HepG2 (cell line): Measurements from ENCODE around the gene PTH2. TPM values are rescaled to one million over a fixed set of nuclear protein-coding genes. Genes with fewer than 3 reads are reported as not detected.

Source experiments
- ATAC-seq: fragments of 200-7000 bp; cut with Tn5 transposase; 3 replicates; pipeline ENCODE4 v1.9.1; 2020; ENCODE audit warnings: mild to moderate bottlenecking, moderate library complexity
- BruUV-seq: library from RNA; stranded (reverse); fragments of 400-500 nt; replicated peaks from 2 replicates; lab custom pipeline; 2021; lab: Mats Ljungman, UMichigan
- CTCF ChIA-PET: fragments of 300-600 bp; formaldehyde crosslinking; extraction: SDS; loops from one replicate; lab custom pipeline; 2021; ENCODE audit warnings: low total read pairs, inconsistent platforms, low intra/inter-chr PET ratio; lab: Yijun Ruan, JAX
- POLR2A ChIA-PET: fragments of 350-600 bp; sonication (Branson Sonifier 250); formaldehyde crosslinking; loops from one replicate; lab custom pipeline; 2020; ENCODE audit warnings: antibody characterized with exemption, inconsistent platforms; lab: Yijun Ruan, JAX
- DNase-seq: peaks from one replicate; pipeline ENCODE4 v3.0.0-alpha.2; 2015; ENCODE audit warnings: low spot score
- FAIRE-seq: peaks from 3 replicates; lab custom pipeline; 2011; peaks lifted over from hg19 to GRCh38; lab: Jason Lieb, UNC
- H2AFZ ChIP-seq: one replicate; pipeline ENCODE4 v1.6.1; 2011; ENCODE audit warnings: low read length, inconsistent platforms
- H3K27ac ChIP-seq: fragments of 300-600 bp; 3 replicates; pipeline ENCODE4 v1.8.0; 2011; ENCODE audit warnings: mixed run types, mild to moderate bottlenecking, mixed read lengths, low read length, inconsistent platforms; ENCODE audit not compliant: insufficient read depth; ENCODE audit errors: extremely low read length
- H3K27me3 ChIP-seq, 2 experiments: fragments of 200-600 bp in 1 of 2; 2 replicates in 1 of 2; 3 replicates in 1 of 2; pipeline versions ENCODE4 v1.6.0 to v1.8.0; 2011; ENCODE audit warnings: low read length in 2 of 2, mild to moderate bottlenecking in 2 of 2, moderate library complexity in 2 of 2, inconsistent platforms in 1 of 2; ENCODE audit not compliant: insufficient read depth in 2 of 2, control insufficient read depth in 1 of 2
- H3K36me3 ChIP-seq, 2 experiments: fragments of 200-600 bp in 1 of 2; replicated peaks in 1 of 2; 2 replicates in 1 of 2; 3 replicates in 1 of 2; pipeline versions ENCODE4 v1.5.1 to v1.8.0; 2011; ENCODE audit warnings: low read length in 2 of 2, inconsistent platforms in 1 of 2; ENCODE audit not compliant: insufficient read depth in 2 of 2, control insufficient read depth in 1 of 2
- H3K4me1 ChIP-seq: 2 replicates; pipeline ENCODE4 v1.5.1; 2012; ENCODE audit warnings: low read length, inconsistent platforms; ENCODE audit not compliant: insufficient read depth
- H3K4me2 ChIP-seq: 2 replicates; pipeline ENCODE4 v1.6.0; 2011; ENCODE audit warnings: low read depth, low read length, inconsistent platforms
- H3K4me3 ChIP-seq, 3 experiments: fragments of 200-600 bp in 1 of 3; sonication (generic), shearing (Covaris generic) in 1 of 3; replicated peaks in 1 of 3; 2 replicates each; pipeline ENCODE4 v1.5.1; 2011 to 2016; ENCODE audit warnings: low read length in 3 of 3, inconsistent platforms in 2 of 3, low read depth in 2 of 3, mild to moderate bottlenecking in 2 of 3, control low read depth in 1 of 3, mixed read lengths in 1 of 3; ENCODE audit not compliant: insufficient read depth in 1 of 3
- H3K79me2 ChIP-seq: one replicate; pipeline ENCODE4 v1.6.1; 2011; ENCODE audit warnings: low read length, inconsistent platforms; ENCODE audit not compliant: insufficient read depth
- H3K9ac ChIP-seq: 2 replicates; pipeline ENCODE4 v1.6.0; 2011; ENCODE audit warnings: mild to moderate bottlenecking, low read depth, low read length, inconsistent platforms; ENCODE audit not compliant: insufficient read depth
- H3K9me3 ChIP-seq: 2 replicates; pipeline ENCODE4 v1.5.1; 2012; ENCODE audit warnings: mild to moderate bottlenecking, low read length
- H4K20me1 ChIP-seq: 2 replicates; pipeline ENCODE4 v1.6.0; 2011; ENCODE audit warnings: inconsistent platforms, mild to moderate bottlenecking, low read length, moderate library complexity; ENCODE audit not compliant: insufficient read depth
- FOXJ3 ChIP-seq: sonication (generic); formaldehyde crosslinking; IDR thresholded peaks from 2 replicates; pipeline ENCODE4 v1.4.0; 2020; ENCODE audit warnings: missing genetic modification reagents, mild to moderate bottlenecking, borderline replicate concordance
- FOXP4 ChIP-seq: sonication (generic); formaldehyde crosslinking; IDR thresholded peaks from 2 replicates; pipeline ENCODE4 v1.4.0; 2020; ENCODE audit warnings: missing genetic modification reagents
- GZF1 ChIP-seq: sonication (generic); formaldehyde crosslinking; IDR thresholded peaks from 2 replicates; pipeline ENCODE4 v1.5.1; 2020; ENCODE audit warnings: mild to moderate bottlenecking, missing genetic modification reagents
- IKZF1 ChIP-seq: fragments of 450-650 bp; IDR thresholded peaks from 2 replicates; pipeline ENCODE4 v1.7.1; 2016
- MAFG ChIP-seq: sonication (generic); formaldehyde crosslinking; IDR thresholded peaks from 2 replicates; pipeline ENCODE4 v1.5.1; 2020; ENCODE audit warnings: mild to moderate bottlenecking, missing genetic modification reagents
- NCOA5 ChIP-seq: sonication (generic); formaldehyde crosslinking; IDR thresholded peaks from 2 replicates; pipeline ENCODE4 v1.4.0; 2020; ENCODE audit warnings: missing genetic modification reagents
- ZBTB3 ChIP-seq: sonication (generic); formaldehyde crosslinking; IDR thresholded peaks from 2 replicates; pipeline ENCODE4 v1.4.0; 2020; ENCODE audit warnings: low read depth, mild to moderate bottlenecking, moderate library complexity, missing genetic modification reagents, borderline replicate concordance
- ZNF205 ChIP-seq: IDR thresholded peaks from 2 replicates; pipeline ENCODE4 v1.6.1; 2018; ENCODE audit warnings: missing biosample characterization, missing genetic modification reagents
- ZNF383 ChIP-seq: sonication (generic); formaldehyde crosslinking; IDR thresholded peaks from 2 replicates; pipeline ENCODE4 v1.4.0; 2020; ENCODE audit warnings: missing genetic modification reagents, mild to moderate bottlenecking, borderline replicate concordance
- ZNF652 ChIP-seq: IDR thresholded peaks from 2 replicates; pipeline ENCODE4 v1.6.1; 2016; ENCODE audit warnings: low read depth, borderline replicate concordance
- ZNF766 ChIP-seq: sonication (generic); formaldehyde crosslinking; IDR thresholded peaks from 2 replicates; pipeline ENCODE4 v1.5.0; 2020; ENCODE audit warnings: missing genetic modification reagents, borderline replicate concordance
- WGBS: methylation state at CpG from one replicate; pipeline ENCODE4 v1.1.6; 2017; ENCODE audit warnings: low lambda C conversion rate; 5-methylcytosine and 5-hydroxymethylcytosine counted together
- in situ Hi-C: cut with HindIII; loops from 2 replicates; pipeline ENCODE4 v1.10.0; 2017; ENCODE audit warnings: low pct_unique_long_range_greater_than_20kb; ENCODE audit not compliant: extremely low pct_ligation_motif_present
- intact Hi-C: fragments of 100-400 bp; cut with micrococcal nuclease; formaldehyde crosslinking; loops from one replicate; pipeline ENCODE4 v1.10.0; 2022; ENCODE audit not compliant: unreplicated experiment
- polyA plus RNA-seq, 8 experiments: library from polyadenylated mRNA; depleted of rRNA in 3 of 8; stranded (reverse) in 7 of 8; unstranded in 1 of 8; fragments of >200 nt; fragmentation: Illumina TruSeq in 4 of 8; extraction: Trizol in 4 of 8; gene quantifications; 2 replicates each; pipeline versions ENCODE4 v1.2.1 to v1.2.3, GENCODE V29; 2011 to 2016; ENCODE audit warnings: low read depth in 4 of 8, missing spikeins in 1 of 8, mixed read lengths in 1 of 8; ENCODE audit not compliant: insufficient read depth in 1 of 8
- total RNA-seq, 5 experiments: library from RNA; depleted of rRNA; stranded (reverse); fragments of >200 nt; fragmentation: Illumina TruSeq; extraction: Trizol; gene quantifications; 2 replicates each; pipeline ENCODE4 v1.2.3, GENCODE V29; 2016; ENCODE audit warnings: low read depth in 1 of 5
- TF ChIP-seq, protein P1 (sequence below): sonication (generic); formaldehyde crosslinking; IDR thresholded peaks from 2 replicates; pipeline ENCODE4 v1.4.0; 2020; ENCODE audit warnings: mild to moderate bottlenecking, missing genetic modification reagents
- TF ChIP-seq, protein P2 (sequence below): IDR thresholded peaks from 2 replicates; pipeline ENCODE4 v1.6.1; 2016; ENCODE audit warnings: missing biosample characterization, missing genetic modification reagents, low read depth
- TF ChIP-seq, protein P3 (sequence below): sonication (generic); formaldehyde crosslinking; IDR thresholded peaks from 2 replicates; pipeline ENCODE4 v1.9.0; 2021; ENCODE audit warnings: missing genetic modification reagents, borderline replicate concordance

PTH2 gene
- total and polyA plus RNA-seq, 2 of the 13 experiments (the other 11 are each of a cell fraction or from before 2014, with no cell fraction given), result not detected

DNA sequence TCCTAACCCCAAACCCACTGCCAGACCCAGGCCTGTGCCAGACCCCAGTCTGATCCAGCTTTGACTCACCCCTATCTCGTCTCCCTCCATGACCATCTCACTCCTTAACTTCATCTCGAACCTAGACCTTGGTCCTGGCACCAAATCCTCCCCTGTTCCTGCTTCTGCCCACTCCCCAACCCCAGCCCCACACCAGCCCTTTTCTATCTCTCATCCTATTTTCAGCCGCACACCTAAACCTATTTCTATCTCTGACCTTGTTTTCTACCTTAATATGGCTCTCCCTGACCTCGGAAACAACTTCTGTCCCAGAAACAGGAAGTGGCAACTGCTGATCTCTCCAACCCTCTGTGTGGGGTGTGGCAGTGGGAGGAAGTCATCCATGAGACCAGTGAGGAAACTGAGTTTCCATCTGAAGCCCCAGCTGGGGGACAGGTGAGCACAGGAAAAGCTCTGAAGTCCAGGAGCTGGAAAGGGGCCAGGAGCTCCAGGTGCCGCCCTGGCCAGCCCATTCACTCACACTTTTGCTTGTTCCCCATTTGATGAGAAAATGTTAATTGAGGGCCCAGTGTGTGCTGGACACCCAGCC lies 13.7 kb downstream of the PTH2 start (continued):
- TF ChIP-seq ZNF205, result no peak
- TF ChIP-seq IKZF1, result no peak
- TF ChIP-seq ZBTB3, result no peak
- TF ChIP-seq FOXJ3 (CRISPR knock-in tag), result no peak
- TF ChIP-seq MAFG (CRISPR knock-in tag), result no peak
- TF ChIP-seq, protein P1, sequence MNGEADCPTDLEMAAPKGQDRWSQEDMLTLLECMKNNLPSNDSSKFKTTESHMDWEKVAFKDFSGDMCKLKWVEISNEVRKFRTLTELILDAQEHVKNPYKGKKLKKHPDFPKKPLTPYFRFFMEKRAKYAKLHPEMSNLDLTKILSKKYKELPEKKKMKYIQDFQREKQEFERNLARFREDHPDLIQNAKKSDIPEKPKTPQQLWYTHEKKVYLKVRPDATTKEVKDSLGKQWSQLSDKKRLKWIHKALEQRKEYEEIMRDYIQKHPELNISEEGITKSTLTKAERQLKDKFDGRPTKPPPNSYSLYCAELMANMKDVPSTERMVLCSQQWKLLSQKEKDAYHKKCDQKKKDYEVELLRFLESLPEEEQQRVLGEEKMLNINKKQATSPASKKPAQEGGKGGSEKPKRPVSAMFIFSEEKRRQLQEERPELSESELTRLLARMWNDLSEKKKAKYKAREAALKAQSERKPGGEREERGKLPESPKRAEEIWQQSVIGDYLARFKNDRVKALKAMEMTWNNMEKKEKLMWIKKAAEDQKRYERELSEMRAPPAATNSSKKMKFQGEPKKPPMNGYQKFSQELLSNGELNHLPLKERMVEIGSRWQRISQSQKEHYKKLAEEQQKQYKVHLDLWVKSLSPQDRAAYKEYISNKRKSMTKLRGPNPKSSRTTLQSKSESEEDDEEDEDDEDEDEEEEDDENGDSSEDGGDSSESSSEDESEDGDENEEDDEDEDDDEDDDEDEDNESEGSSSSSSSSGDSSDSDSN (CRISPR knock-in tag), result no peak
- TF ChIP-seq NCOA5, result no peak

DNA sequence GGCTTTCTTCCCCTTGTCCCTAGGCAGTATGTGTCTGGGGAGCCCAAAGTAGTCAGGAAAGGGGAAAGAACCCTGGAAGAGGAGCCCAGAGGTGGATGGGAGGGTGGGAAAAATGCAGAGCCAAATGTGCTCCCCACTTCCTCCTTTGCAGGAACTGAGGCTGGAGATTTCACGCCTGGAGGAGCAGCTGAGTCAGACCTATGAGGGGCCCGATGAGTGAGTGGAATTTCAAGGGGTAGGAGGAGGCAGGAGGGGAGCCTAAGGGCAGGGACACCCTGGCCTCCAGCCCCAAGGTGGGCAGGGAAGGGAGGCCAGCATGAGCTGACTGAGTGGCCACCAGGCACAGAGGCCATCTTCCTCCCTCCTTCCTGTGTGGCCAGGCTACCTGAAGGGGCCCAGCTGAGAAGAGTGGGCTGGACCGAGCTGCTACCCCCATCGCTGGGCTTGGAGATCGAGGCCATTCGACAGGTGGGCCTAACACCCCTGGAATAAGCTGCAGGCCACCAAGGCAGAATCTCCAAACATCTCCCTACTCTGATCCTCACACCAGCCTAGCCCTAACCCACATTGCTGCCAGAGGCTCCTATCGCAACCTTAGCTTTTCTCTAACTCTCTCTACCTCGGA lies 14.3 kb downstream of the PTH2 start:
- no peaks in the 10 kb centered on the region for H4K20me1 ChIP-seq
- no peaks in the 10 kb centered on the region for H3K4me1 ChIP-seq
- no peak for ATAC-seq
- H3K9me3 ChIP-seq, result no peaks in the 10 kb centered on the region
- DNase-seq, result no peak
- no peak overlapping the region for H2AFZ ChIP-seq
- H3K27ac ChIP-seq, result no peak overlapping the region
- FAIRE-seq, result no peak
- no peak overlapping the region for H3K9ac ChIP-seq
- intact Hi-C loops, result no loop called here
- no peak overlapping the region for H3K4me2 ChIP-seq
- H3K4me3 ChIP-seq, result no peak overlapping the region
- ChIA-PET POLR2A (no interaction called here), CTCF (no interaction called here)
- no TSS peak for BruUV-seq
- WGBS, result 1% methylated on average over 4 of the region's 8 CpGs
- no peaks in the 10 kb centered on the region for H3K79me2 ChIP-seq
- no peaks in the 10 kb centered on the region for H3K36me3 ChIP-seq
- peaks cover 11 to 38% of the 10 kb centered on the region in 2 experiments; a peak in 4 of 5 replicates for H3K27me3 ChIP-seq
- in situ Hi-C loops, result no loop called here
- TF ChIP-seq GZF1 (CRISPR knock-in tag) (no peak), ZNF766 (CRISPR knock-in tag) (no peak), ZNF652 (CRISPR knock-in tag) (no peak), FOXP4 (CRISPR knock-in tag) (no peak), ZNF383 (no peak)
- TF ChIP-seq, protein P2, sequence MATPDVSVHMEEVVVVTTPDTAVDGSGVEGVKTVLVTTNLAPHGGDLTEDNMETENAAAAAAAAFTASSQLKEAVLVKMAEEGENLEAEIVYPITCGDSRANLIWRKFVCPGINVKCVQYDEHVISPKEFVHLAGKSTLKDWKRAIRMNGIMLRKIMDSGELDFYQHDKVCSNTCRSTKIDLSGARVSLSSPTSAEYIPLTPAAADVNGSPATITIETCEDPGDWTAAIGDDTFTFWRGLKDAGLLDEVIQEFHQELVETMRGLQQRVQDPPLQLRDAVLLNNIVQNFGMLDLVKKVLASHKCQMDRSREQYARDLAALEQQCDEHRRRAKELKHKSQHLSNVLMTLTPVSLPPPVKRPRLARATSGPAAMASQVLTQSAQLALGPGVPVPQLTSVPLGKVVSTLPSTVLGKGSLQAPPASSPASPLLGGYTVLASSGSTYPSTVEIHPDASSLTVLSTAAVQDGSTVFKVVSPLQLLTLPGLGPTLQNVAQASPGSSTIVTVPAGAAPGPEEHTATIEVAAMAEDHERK, result no peak
- TF ChIP-seq, protein P3, sequence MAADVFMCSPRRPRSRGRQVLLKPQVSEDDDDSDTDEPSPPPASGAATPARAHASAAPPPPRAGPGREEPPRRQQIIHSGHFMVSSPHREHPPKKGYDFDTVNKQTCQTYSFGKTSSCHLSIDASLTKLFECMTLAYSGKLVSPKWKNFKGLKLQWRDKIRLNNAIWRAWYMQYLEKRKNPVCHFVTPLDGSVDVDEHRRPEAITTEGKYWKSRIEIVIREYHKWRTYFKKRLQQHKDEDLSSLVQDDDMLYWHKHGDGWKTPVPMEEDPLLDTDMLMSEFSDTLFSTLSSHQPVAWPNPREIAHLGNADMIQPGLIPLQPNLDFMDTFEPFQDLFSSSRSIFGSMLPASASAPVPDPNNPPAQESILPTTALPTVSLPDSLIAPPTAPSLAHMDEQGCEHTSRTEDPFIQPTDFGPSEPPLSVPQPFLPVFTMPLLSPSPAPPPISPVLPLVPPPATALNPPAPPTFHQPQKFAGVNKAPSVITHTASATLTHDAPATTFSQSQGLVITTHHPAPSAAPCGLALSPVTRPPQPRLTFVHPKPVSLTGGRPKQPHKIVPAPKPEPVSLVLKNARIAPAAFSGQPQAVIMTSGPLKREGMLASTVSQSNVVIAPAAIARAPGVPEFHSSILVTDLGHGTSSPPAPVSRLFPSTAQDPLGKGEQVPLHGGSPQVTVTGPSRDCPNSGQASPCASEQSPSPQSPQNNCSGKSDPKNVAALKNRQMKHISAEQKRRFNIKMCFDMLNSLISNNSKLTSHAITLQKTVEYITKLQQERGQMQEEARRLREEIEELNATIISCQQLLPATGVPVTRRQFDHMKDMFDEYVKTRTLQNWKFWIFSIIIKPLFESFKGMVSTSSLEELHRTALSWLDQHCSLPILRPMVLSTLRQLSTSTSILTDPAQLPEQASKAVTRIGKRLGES, result no peak
